HCT116 (cell line): ENCODE results near the gene OR4D9. TPM values are rescaled to one million over a fixed set of nuclear protein-coding genes. Genes with fewer than 3 reads are reported as not detected.

ENCODE experiments used
- ATAC-seq: fragments of 200-7000 bp; cut with Tn5 transposase; 2 replicates; pipeline ENCODE4 v1.9.1; 2020; ENCODE audit warnings: mild to moderate bottlenecking, moderate library complexity
- BruUV-seq: library from RNA; stranded (reverse); fragments of 400-500 nt; replicated peaks from 2 replicates; lab custom pipeline; 2021; lab: Mats Ljungman, UMichigan
- CTCF ChIA-PET: fragments of 300-600 bp; sonication (Branson Sonifier 250); formaldehyde crosslinking; loops from one replicate; lab custom pipeline; 2021; ENCODE audit warnings: antibody characterized with exemption; lab: Charles Lee
- POLR2A ChIA-PET: fragments of 300-600, 350-600 bp; sonication (Branson Sonifier 250); formaldehyde crosslinking; loops from one replicate; lab custom pipeline; 2021; ENCODE audit warnings: antibody characterized with exemption; lab: Charles Lee
- RAD21 ChIA-PET, 2 experiments: fragments of 300-600 bp; sonication (Branson Sonifier 250); formaldehyde crosslinking; loops; one replicate each; lab custom pipeline; 2023; ENCODE audit warnings: low total read pairs in 2 of 2; ENCODE audit not compliant: uncharacterized antibody in 2 of 2, unreplicated experiment in 2 of 2, low non-redundant PET in 1 of 2; lab: Charles Lee
- DNase-seq: peaks from one replicate; pipeline ENCODE4 v3.0.0-alpha.2; 2010; ENCODE audit warnings: low read depth, low spot score
- H2AFZ ChIP-seq: fragments of 200-600 bp; shearing (Covaris generic), sonication (generic); 2 replicates; pipeline ENCODE4 v1.6.1; 2017; ENCODE audit warnings: low read depth, mixed run types, mixed read lengths, antibody characterized with exemption, low read length; ENCODE audit not compliant: poor library complexity, severe bottlenecking
- H3K27ac ChIP-seq: 2 replicates; pipeline ENCODE4 v1.5.1; 2012; ENCODE audit warnings: low read depth, low read length
- H3K27me3 ChIP-seq: fragments of 200-600 bp; sonication (generic); 2 replicates; pipeline ENCODE4 v1.6.1; 2016; ENCODE audit warnings: mixed run types, low read length, mixed read lengths; ENCODE audit not compliant: insufficient read depth
- H3K36me3 ChIP-seq, 2 experiments: fragments of 200-500 bp in 1 of 2; fragments of 200-600 bp in 1 of 2; sonication (Bioruptor generic) in 1 of 2; sonication (generic) in 1 of 2; 2 replicates each; pipeline versions ENCODE4 v1.5.1 to v1.6.1; 2014 to 2016; ENCODE audit warnings: low read length in 2 of 2, inconsistent platforms in 1 of 2, mixed read lengths in 1 of 2, mixed run types in 1 of 2; ENCODE audit not compliant: insufficient read depth in 2 of 2, control insufficient read depth in 1 of 2
- H3K4me1 ChIP-seq, 2 experiments: fragments of 200-600 bp in 1 of 2; sonication (generic) in 1 of 2; 2 replicates each; pipeline versions ENCODE4 v1.5.1 to v1.6.1; 2012 to 2017; ENCODE audit warnings: low read length in 2 of 2, inconsistent platforms in 1 of 2, mild to moderate bottlenecking in 1 of 2, mixed read lengths in 1 of 2, mixed run types in 1 of 2, moderate library complexity in 1 of 2; ENCODE audit not compliant: insufficient read depth in 2 of 2, control insufficient read depth in 1 of 2
- H3K4me2 ChIP-seq: fragments of 200-600 bp; sonication (generic); 2 replicates; pipeline ENCODE4 v1.6.1; 2017; ENCODE audit warnings: mixed run types, low read length, mixed read lengths
- H3K4me3 ChIP-seq, 2 experiments: fragments of 200-600 bp in 1 of 2; sonication (generic) in 1 of 2; replicated peaks in 1 of 2; 2 replicates each; pipeline ENCODE4 v1.5.1; 2011 to 2016; ENCODE audit warnings: low read length in 2 of 2, control low read depth in 1 of 2, low read depth in 1 of 2, mild to moderate bottlenecking in 1 of 2, mixed read lengths in 1 of 2, mixed run types in 1 of 2
- H3K79me2 ChIP-seq: fragments of 200-600 bp; sonication (generic); 2 replicates; pipeline ENCODE4 v1.6.1; 2017; ENCODE audit warnings: mild to moderate bottlenecking, mixed run types, low read length, moderate library complexity, mixed read lengths; ENCODE audit not compliant: insufficient read depth
- H3K9ac ChIP-seq: fragments of 200-600 bp; sonication (generic); 2 replicates; pipeline ENCODE4 v1.6.1; 2016; ENCODE audit warnings: low read length, mixed read lengths
- H3K9me2 ChIP-seq: fragments of 200-600 bp; sonication (generic), shearing (Covaris generic); 2 replicates; pipeline ENCODE4 v1.6.1; 2017; ENCODE audit warnings: mixed run types, mild to moderate bottlenecking, moderate library complexity; ENCODE audit not compliant: insufficient read depth
- H3K9me3 ChIP-seq, 2 experiments: fragments of 200-500 bp in 1 of 2; fragments of 200-600 bp in 1 of 2; sonication (Bioruptor generic) in 1 of 2; sonication (generic) in 1 of 2; 2 replicates each; pipeline ENCODE4 v1.6.1; 2014 to 2017; ENCODE audit warnings: low read length in 2 of 2, mixed read lengths in 2 of 2, inconsistent platforms in 1 of 2, low read depth in 1 of 2, mild to moderate bottlenecking in 1 of 2, mixed run types in 1 of 2, moderate library complexity in 1 of 2; ENCODE audit not compliant: control insufficient read depth in 1 of 2, insufficient read depth in 1 of 2
- H4K20me1 ChIP-seq: fragments of 200-600 bp; sonication (generic), shearing (Covaris generic); 2 replicates; pipeline ENCODE4 v1.6.1; 2017; ENCODE audit warnings: mixed run types, mild to moderate bottlenecking, moderate library complexity; ENCODE audit not compliant: insufficient read depth
- CBX3 ChIP-seq: IDR thresholded peaks from 2 replicates; pipeline ENCODE4 v1.6.1; 2012; ENCODE audit warnings: low read depth
- EGR1 ChIP-seq: IDR thresholded peaks from 2 replicates; pipeline ENCODE4 v1.6.1; 2012; ENCODE audit warnings: low read depth
- ELF1 ChIP-seq: IDR thresholded peaks from 2 replicates; pipeline ENCODE4 v1.6.1; 2012; ENCODE audit warnings: low read depth, borderline replicate concordance
- EZH2phosphoT487 ChIP-seq: fragments of 200-600 bp; IDR thresholded peaks from 2 replicates; pipeline ENCODE4 v1.6.1; 2018; ENCODE audit warnings: antibody characterized with exemption, borderline replicate concordance
- FOSL1 ChIP-seq: IDR thresholded peaks from 2 replicates; pipeline ENCODE4 v1.6.1; 2012; ENCODE audit warnings: low read depth
- MAX ChIP-seq: IDR thresholded peaks from 2 replicates; pipeline ENCODE4 v1.6.1; 2012
- POLR2A ChIP-seq: IDR thresholded peaks from 2 replicates; pipeline ENCODE4 v1.7.0; 2011; ENCODE audit warnings: borderline replicate concordance; ENCODE audit not compliant: insufficient read depth, insufficient read length; ENCODE audit errors: extremely low read depth
- REST ChIP-seq: IDR thresholded peaks from 2 replicates; pipeline ENCODE4 v1.6.1; 2012; ENCODE audit warnings: low read depth
- SP1 ChIP-seq: IDR thresholded peaks from 2 replicates; pipeline ENCODE4 v1.6.1; 2012; ENCODE audit warnings: low read depth
- intact Hi-C: fragments of 100-400 bp; cut with micrococcal nuclease; formaldehyde crosslinking; loops from 2 replicates; pipeline ENCODE4 v1.10.0; 2022
- total RNA-seq: library from RNA; stranded (reverse); gene quantifications from one replicate; pipeline ENCODE4 v1.2.1, GENCODE V29; 2021; ENCODE audit not compliant: unreplicated experiment

Gene OR4D9
- total RNA-seq, 1 experiment from 2014 or later = not detected

DNA sequence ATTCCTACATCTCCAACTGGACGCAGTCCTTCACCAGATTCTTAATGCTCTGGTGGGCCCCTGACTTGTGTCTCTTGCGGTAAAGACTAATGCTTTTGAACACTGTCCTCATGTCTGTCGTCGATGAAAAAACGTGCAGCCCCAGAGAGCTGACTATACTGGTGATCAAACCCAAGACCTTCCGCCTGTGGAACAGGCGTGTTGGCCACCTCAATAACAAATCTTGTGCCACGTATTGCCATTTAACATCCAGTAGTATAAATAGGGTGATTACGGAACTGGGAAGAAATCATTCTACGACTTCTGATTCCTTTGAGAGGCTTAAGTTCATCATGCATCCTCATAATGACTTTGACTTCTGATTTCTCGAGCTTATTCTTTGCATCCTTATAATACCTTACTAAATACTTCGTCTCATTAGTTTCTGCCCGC lies 45.6 kb downstream of the OR4D9 start (continued):
- TF ChIP-seq ELF1 (no peak), EZH2phosphoT487 (no peak), EGR1 (no peak), FOSL1 (no peak), REST (no peak), CBX3 (no peak), POLR2A (no peak), MAX (no peak)

DNA sequence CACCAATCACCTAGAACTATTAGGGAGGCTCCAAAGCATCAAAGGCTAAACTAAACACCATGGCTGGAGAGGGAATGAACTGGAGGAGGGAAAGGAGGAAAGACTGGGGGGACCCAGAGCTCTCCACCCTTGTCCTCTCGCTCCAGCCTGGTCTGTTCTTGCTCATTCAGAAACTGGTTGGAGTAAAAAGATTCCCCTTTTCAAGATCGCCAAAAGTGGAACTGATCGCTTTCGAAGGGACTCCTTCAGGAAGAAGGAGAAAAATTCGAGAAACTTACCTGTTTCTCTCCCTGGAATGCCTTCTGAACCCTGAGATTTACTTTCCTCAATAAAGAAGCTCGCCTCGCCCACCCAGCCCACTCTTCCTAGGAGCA lies 46.9 kb downstream of the OR4D9 start:
- intact Hi-C loops = loop anchor here (10.0 kb wide), 1 partner anchor 1893 kb away; the partner anchor contains the start of gene ZDHHC5
- Histone ChIP-seq H3K4me2 (peak overlapping the region; percentile 47), H3K79me2 (no peaks in the 10 kb centered on the region), H3K4me1 (peaks cover 33 to 69% of the 10 kb centered on the region in 2 experiments), H4K20me1 (no peaks in the 10 kb centered on the region), H3K9me3 (no peaks in the 10 kb centered on the region), H3K36me3 (no peaks in the 10 kb centered on the region), H3K9me2 (no peaks in the 10 kb centered on the region), H3K27me3 (no peaks in the 10 kb centered on the region), H3K9ac (no peak overlapping the region), H3K27ac (peak overlapping the region; percentile 36; the same call in 1 of the 2 replicates), H3K4me3 (no peak overlapping the region), H2AFZ (peak overlapping the region; percentile 87)
- no peak for TF ChIP-seq SP1
- no peak for DNase-seq
- ChIA-PET POLR2A (interaction anchor here (1.2 to 1.5 kb wide), 2 partner anchors 8 to 12 kb away, joined by 4 read pairs; no protein-coding TSS in a partner anchor), RAD21 (no interaction called here), CTCF (interaction anchor here (1.2 to 1.5 kb wide), 2 partner anchors 8 to 58 kb away, joined by 3 to 4 read pairs; partner anchors contain the start of gene OSBP)
- BruUV-seq = no TSS peak
- ATAC-seq = no peak
